Progenitor cell of endocrine pancreas (in vitro differentiated cells): ENCODE measurements around the gene SNAP25. TPM values are rescaled to one million over a fixed set of nuclear protein-coding genes. Genes with fewer than 3 reads are reported as not detected.

ENCODE experiments used
- DNase-seq: peaks from one replicate; pipeline ENCODE4 v3.0.0; 2021; ENCODE audit warnings: low spot score; ENCODE audit not compliant: unreplicated experiment
- H3K27ac Mint-ChIP-seq: 2 replicates; pipeline ENCODE4 v1.8.0; 2021; ENCODE audit warnings: mild to moderate bottlenecking, moderate library complexity, mixed read lengths
- H3K27me3 Mint-ChIP-seq: 2 replicates; pipeline ENCODE4 v1.8.0; 2021; ENCODE audit warnings: mixed read lengths
- H3K36me3 Mint-ChIP-seq: 2 replicates; pipeline ENCODE4 v1.8.0; 2022; ENCODE audit warnings: mixed read lengths; ENCODE audit not compliant: insufficient read depth
- H3K4me1 Mint-ChIP-seq: 2 replicates; pipeline ENCODE4 v1.8.0; 2021; ENCODE audit warnings: low read depth, mixed read lengths
- H3K4me3 Mint-ChIP-seq: 2 replicates; pipeline ENCODE4 v1.8.0; 2021; ENCODE audit warnings: low read depth, mild to moderate bottlenecking, moderate library complexity, mixed read lengths
- H3K9me3 Mint-ChIP-seq: 2 replicates; pipeline ENCODE4 v1.8.0; 2021; ENCODE audit warnings: low read depth, mixed read lengths
- CTCF ChIP-seq: fragments of 200-600 bp; sonication (generic); IDR thresholded peaks from one replicate; pipeline ENCODE4 v1.5.0; 2021; ENCODE audit warnings: antibody characterized with exemption, mild to moderate bottlenecking; ENCODE audit not compliant: unreplicated experiment
- total RNA-seq: library from RNA; stranded (reverse); gene quantifications from 2 replicates; pipeline ENCODE4 v1.2.1, GENCODE V29; 2021

SNAP25 gene
- total RNA-seq, 1 donor from 2014 or later, result 7.7 TPM

- Mint-ChIP-seq H3K27ac (no peak overlapping the region), H3K36me3 (no peaks in the 10 kb centered on the region), H3K27me3 (peaks cover 7% of the 10 kb centered on the region), H3K4me3 (no peak overlapping the region), H3K9me3 (no peaks in the 10 kb centered on the region), H3K4me1 (peaks cover 6% of the 10 kb centered on the region)
- no peak for DNase-seq
- no peak for TF ChIP-seq CTCF
Measured at GRCh38 chr20:10250902-10251301, 32.3 kb downstream of the SNAP25 start.

- peaks cover 8% of the 10 kb centered on the region for H3K27me3 Mint-ChIP-seq
- H3K9me3 Mint-ChIP-seq, result no peaks in the 10 kb centered on the region
- H3K4me1 Mint-ChIP-seq, result peaks cover 5% of the 10 kb centered on the region
- TF ChIP-seq CTCF, result no peak
- no peak for DNase-seq
- no peak overlapping the region for H3K27ac Mint-ChIP-seq
- H3K4me3 Mint-ChIP-seq, result no peak overlapping the region
- no peaks in the 10 kb centered on the region for H3K36me3 Mint-ChIP-seq
Measured at GRCh38 chr20:10253780-10254179, 35.1 kb downstream of the SNAP25 start.

GRCh38 chr20:10255846-10256245 is 37.2 kb downstream of the SNAP25 start:
- no peak for TF ChIP-seq CTCF
- no peak for DNase-seq
- no peak overlapping the region for H3K27ac Mint-ChIP-seq
- peaks cover 8% of the 10 kb centered on the region for H3K4me1 Mint-ChIP-seq
- H3K27me3 Mint-ChIP-seq, result peaks cover 8% of the 10 kb centered on the region
- no peaks in the 10 kb centered on the region for H3K36me3 Mint-ChIP-seq
- no peak overlapping the region for H3K4me3 Mint-ChIP-seq
- H3K9me3 Mint-ChIP-seq, result no peaks in the 10 kb centered on the region

GRCh38 chr20:10259166-10259565 is 40.5 kb downstream of the SNAP25 start:
- no peaks in the 10 kb centered on the region for H3K9me3 Mint-ChIP-seq
- H3K4me1 Mint-ChIP-seq, result peaks cover 20% of the 10 kb centered on the region
- H3K27me3 Mint-ChIP-seq, result peaks cover 14% of the 10 kb centered on the region
- no peak for DNase-seq
- no peak for TF ChIP-seq CTCF
- no peaks in the 10 kb centered on the region for H3K36me3 Mint-ChIP-seq
- no peak overlapping the region for H3K27ac Mint-ChIP-seq
- H3K4me3 Mint-ChIP-seq, result no peak overlapping the region

- peaks cover 16% of the 10 kb centered on the region for H3K27me3 Mint-ChIP-seq
- peaks cover 23% of the 10 kb centered on the region for H3K4me1 Mint-ChIP-seq
- H3K4me3 Mint-ChIP-seq, result no peak overlapping the region
- DNase-seq, result no peak
- no peaks in the 10 kb centered on the region for H3K9me3 Mint-ChIP-seq
- H3K36me3 Mint-ChIP-seq, result no peaks in the 10 kb centered on the region
- no peak for TF ChIP-seq CTCF
- H3K27ac Mint-ChIP-seq, result no peak overlapping the region
Measured at GRCh38 chr20:10260316-10260715, 41.7 kb downstream of the SNAP25 start.

GRCh38 chr20:10261702-10262101 is 43.1 kb downstream of the SNAP25 start:
- Mint-ChIP-seq H3K4me3 (no peak overlapping the region), H3K4me1 (peaks cover 24% of the 10 kb centered on the region), H3K36me3 (no peaks in the 10 kb centered on the region), H3K9me3 (no peaks in the 10 kb centered on the region), H3K27ac (no peak overlapping the region), H3K27me3 (peaks cover 21% of the 10 kb centered on the region)
- no peak for TF ChIP-seq CTCF
- DNase-seq, result no peak
